Activated naive CD4-positive, alpha-beta T cell treated with anti-CD3 and anti-CD28 coated beads for 36 hours (primary cell): ENCODE data around the gene NAE1. TPM values are rescaled to one million over a fixed set of nuclear protein-coding genes. Genes with fewer than 3 reads are reported as not detected.

Experiments used
- CTCF ChIA-PET: fragments of 350-600 bp; sonication (Branson Sonifier 250); formaldehyde crosslinking; loops from one replicate; lab custom pipeline; 2021; ENCODE audit warnings: antibody characterized with exemption; lab: Charles Lee
- DNase-seq: peaks from one replicate; pipeline ENCODE4 v3.0.0-alpha.2; 2020
- H3K27ac Mint-ChIP-seq: one replicate; pipeline ENCODE4 v1.8.0; 2021; ENCODE audit warnings: mild to moderate bottlenecking, mixed read lengths
- H3K27me3 Mint-ChIP-seq: one replicate; pipeline ENCODE4 v1.8.0; 2021; ENCODE audit warnings: low read depth, mixed read lengths
- H3K36me3 Mint-ChIP-seq: one replicate; pipeline ENCODE4 v1.8.0; 2021; ENCODE audit warnings: low read depth, mixed read lengths
- H3K4me1 Mint-ChIP-seq: one replicate; pipeline ENCODE4 v1.8.0; 2021; ENCODE audit warnings: low read depth, mixed read lengths
- H3K4me3 Mint-ChIP-seq: one replicate; pipeline ENCODE4 v1.8.0; 2021; ENCODE audit warnings: mild to moderate bottlenecking, moderate library complexity, mixed read lengths
- H3K9me3 Mint-ChIP-seq: one replicate; pipeline ENCODE4 v1.8.0; 2021; ENCODE audit warnings: mixed read lengths
- intact Hi-C: fragments of 100-400 bp; cut with micrococcal nuclease; formaldehyde crosslinking; loops from one replicate; pipeline ENCODE4 v1.15.1; 2023
- total RNA-seq, 2 experiments: library from RNA; stranded (reverse); gene quantifications; one replicate each; pipeline ENCODE4 v1.2.3, GENCODE V29; 2021

The NAE1 gene
- total RNA-seq, 2 experiments from 2014 or later, result 108 to 115 TPM

DNA sequence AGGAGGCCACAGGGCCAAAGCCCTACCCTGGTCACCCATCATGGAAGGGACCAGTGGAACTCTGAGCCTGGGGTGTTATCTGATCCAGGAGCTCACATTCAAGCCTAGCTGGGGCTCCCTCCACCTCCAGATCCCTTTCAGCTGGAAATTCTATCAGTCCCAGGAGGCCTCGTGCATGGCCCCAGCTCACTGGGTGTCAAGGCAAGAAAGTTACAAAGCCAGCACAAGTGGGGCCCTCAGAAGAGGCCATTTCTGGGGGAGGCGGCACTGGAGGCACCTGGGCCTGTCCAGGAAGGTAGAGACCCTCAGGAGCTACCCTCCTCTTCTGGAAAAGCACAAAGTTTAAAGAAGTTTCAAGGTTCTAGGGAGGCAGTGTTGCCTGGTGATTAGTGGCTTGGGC lies 18.2 kb upstream of the NAE1 start:
- Mint-ChIP-seq H3K9me3 (no peaks in the 10 kb centered on the region), H3K36me3 (no peaks in the 10 kb centered on the region), H3K27me3 (peaks cover 18% of the 10 kb centered on the region), H3K27ac (no peak overlapping the region), H3K4me1 (peaks cover 3% of the 10 kb centered on the region), H3K4me3 (no peak overlapping the region)
- CTCF ChIA-PET, result interaction anchor here (1.2 to 8.8 kb wide), 4 partner anchors 11 to 24 kb away, joined by 3 to 50 read pairs (median 14); partner anchors contain the start of gene NAE1
- no peak for DNase-seq
- intact Hi-C loops, result no loop called here

DNA sequence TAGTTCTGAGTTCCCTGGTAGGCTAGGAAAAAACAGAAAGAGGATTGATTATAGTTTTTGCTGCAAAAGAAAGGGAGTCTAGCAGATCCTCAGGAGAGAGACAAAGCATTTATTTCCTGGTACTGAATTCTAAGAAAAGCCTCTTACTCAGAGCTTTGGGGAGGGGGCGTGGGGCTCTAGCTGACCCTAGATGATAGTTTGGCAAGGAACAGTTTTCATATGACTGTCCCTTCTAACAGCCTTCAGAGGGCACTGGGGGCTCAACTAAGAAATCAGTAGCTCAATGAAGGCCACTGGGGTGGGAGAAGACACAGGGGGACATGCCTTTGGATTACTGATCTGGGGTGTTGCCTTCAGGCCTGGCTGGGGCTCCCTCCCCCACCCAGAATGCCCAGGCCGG lies 17.4 kb upstream of the NAE1 start:
- peaks cover 5% of the 10 kb centered on the region for H3K4me1 Mint-ChIP-seq
- H3K9me3 Mint-ChIP-seq, result no peaks in the 10 kb centered on the region
- DNase-seq, result no peak
- H3K27ac Mint-ChIP-seq, result no peak overlapping the region
- CTCF ChIA-PET, result interaction anchor here (5.6 to 8.8 kb wide), 2 partner anchors 17 to 20 kb away, joined by 25 to 50 read pairs; partner anchors contain the start of gene NAE1
- intact Hi-C loops, result no loop called here
- H3K36me3 Mint-ChIP-seq, result no peaks in the 10 kb centered on the region
- H3K4me3 Mint-ChIP-seq, result no peak overlapping the region
- peaks cover 25% of the 10 kb centered on the region for H3K27me3 Mint-ChIP-seq

DNA sequence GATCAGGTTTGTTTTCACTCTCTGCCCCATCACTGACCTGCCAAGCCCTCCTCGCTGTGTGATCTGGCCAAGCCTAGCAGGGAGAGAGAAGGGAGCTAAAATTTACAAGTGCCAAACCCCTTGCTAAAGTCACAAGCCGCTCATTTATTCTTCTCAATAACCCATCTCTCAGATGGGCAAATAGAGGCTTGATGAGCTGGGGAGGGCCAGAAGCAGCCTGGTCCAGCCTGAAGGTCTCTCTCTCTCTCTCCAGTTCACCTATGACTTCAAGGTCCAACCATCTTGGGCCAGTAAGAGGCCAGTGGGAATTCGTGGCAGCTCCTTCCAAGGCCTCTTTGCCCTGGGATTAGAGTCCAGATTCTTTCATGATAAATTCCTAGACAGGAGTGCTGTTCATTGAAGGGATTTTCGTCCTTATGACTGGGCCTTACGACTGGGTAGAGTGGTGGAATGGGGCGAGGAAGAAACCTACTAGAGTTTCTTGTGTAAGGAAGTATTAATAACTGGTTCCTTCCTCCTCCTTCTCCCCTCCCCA lies 16.8 kb upstream of the NAE1 start:
- peaks cover 5% of the 10 kb centered on the region for H3K4me1 Mint-ChIP-seq
- intact Hi-C loops, result no loop called here
- no peaks in the 10 kb centered on the region for H3K36me3 Mint-ChIP-seq
- peaks cover 31% of the 10 kb centered on the region for H3K27me3 Mint-ChIP-seq
- DNase-seq, result no peak
- H3K4me3 Mint-ChIP-seq, result no peak overlapping the region
- no peaks in the 10 kb centered on the region for H3K9me3 Mint-ChIP-seq
- H3K27ac Mint-ChIP-seq, result no peak overlapping the region
- CTCF ChIA-PET, result interaction anchor here (5.6 to 8.8 kb wide), 2 partner anchors 17 to 21 kb away, joined by 25 to 50 read pairs; partner anchors contain the start of gene NAE1

DNA sequence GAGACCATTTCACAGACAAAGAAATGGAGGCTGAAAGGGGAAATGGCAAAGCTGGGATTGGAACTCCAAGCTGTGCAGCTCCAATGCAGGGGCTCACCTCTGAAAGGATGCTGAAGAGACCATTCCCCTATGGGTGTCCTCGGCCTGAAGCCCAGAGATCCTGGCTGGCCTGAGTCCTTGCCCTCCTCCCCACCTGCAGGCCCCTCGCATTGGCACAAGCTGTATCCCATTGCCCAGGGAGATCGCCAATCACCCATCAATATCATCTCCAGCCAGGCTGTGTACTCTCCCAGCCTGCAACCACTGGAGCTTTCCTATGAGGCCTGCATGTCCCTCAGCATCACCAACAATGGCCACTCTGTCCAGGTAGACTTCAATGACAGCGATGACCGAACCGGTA lies 16.1 kb upstream of the NAE1 start:
- Mint-ChIP-seq H3K9me3 (no peaks in the 10 kb centered on the region), H3K27ac (no peak overlapping the region)
- intact Hi-C loops, result no loop called here

GRCh38 chr16:66846266-66846665 lies 15.5 kb upstream of the NAE1 start:
- no peak overlapping the region for H3K4me3 Mint-ChIP-seq
- no peak overlapping the region for H3K27ac Mint-ChIP-seq

More for the DNA sequence above, 16.1 kb upstream of the NAE1 start:
- no peak overlapping the region for H3K4me3 Mint-ChIP-seq
- DNase-seq, result no peak
- peaks cover 5% of the 10 kb centered on the region for H3K4me1 Mint-ChIP-seq
- no peaks in the 10 kb centered on the region for H3K36me3 Mint-ChIP-seq
- CTCF ChIA-PET, result interaction anchor here (0.6 to 8.8 kb wide), 3 partner anchors 16 to 394 kb away, joined by 3 to 50 read pairs (median 25); partner anchors contain the start of gene NAE1
- H3K27me3 Mint-ChIP-seq, result peaks cover 32% of the 10 kb centered on the region

DNA sequence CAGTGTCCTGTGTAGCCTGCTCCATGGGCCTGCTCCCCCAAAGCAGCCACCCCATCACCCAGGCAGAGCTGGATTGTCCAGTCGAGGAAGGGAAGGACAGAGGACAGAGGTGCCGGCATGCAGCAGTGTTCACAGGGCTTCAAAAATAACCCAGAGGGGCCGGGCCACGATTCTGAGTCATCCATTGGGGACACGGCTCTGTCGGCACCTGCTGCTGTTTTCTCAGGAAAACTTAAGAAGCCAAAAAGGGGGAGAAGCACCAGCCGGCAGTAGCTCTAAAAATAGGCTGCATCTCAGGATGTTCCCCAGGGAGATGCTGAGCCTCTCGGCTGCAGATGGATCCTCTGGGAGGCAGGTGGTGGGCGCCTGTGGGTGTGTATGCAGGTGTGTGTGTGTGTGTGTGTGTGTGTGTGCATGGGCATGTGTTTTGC lies 15.0 kb upstream of the NAE1 start:
- Mint-ChIP-seq H3K9me3 (no peaks in the 10 kb centered on the region), H3K36me3 (no peaks in the 10 kb centered on the region), H3K27ac (no peak overlapping the region), H3K4me1 (peaks cover 5% of the 10 kb centered on the region), H3K27me3 (peaks cover 32% of the 10 kb centered on the region), H3K4me3 (no peak overlapping the region)
- no peak for DNase-seq
- CTCF ChIA-PET, result interaction anchor here (5.6 to 8.8 kb wide), 2 partner anchors 15 to 22 kb away, joined by 25 to 50 read pairs; partner anchors contain the start of gene NAE1
- intact Hi-C loops, result no loop called here

More at GRCh38 chr16:66846266-66846665, 15.5 kb upstream of the NAE1 start:
- DNase-seq, result no peak
- intact Hi-C loops, result no loop called here
- peaks cover 32% of the 10 kb centered on the region for H3K27me3 Mint-ChIP-seq
- CTCF ChIA-PET, result interaction anchor here (5.6 to 8.8 kb wide), 2 partner anchors 15 to 22 kb away, joined by 25 to 50 read pairs; partner anchors contain the start of gene NAE1
- H3K9me3 Mint-ChIP-seq, result no peaks in the 10 kb centered on the region
- H3K36me3 Mint-ChIP-seq, result no peaks in the 10 kb centered on the region
- H3K4me1 Mint-ChIP-seq, result peaks cover 5% of the 10 kb centered on the region

DNA sequence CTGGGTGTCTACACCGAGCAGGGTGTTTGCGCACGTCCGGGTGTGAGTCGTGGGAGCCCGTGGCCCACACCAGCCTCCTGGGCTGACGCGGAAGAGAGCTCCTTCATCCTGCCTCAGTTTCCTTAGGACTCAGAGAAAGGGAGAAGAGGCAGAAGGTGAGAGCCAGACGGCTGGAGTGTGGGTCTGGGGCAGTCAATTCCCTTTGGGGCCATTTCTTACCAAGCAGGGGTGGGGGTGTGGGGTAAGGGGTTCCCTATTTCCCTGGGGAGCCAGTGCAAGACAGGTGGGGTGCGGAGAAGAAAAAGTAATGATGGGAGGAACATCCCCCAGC lies 14.3 kb upstream of the NAE1 start:
- DNase-seq, result no peak
- no peaks in the 10 kb centered on the region for H3K36me3 Mint-ChIP-seq
- intact Hi-C loops, result no loop called here
- peak overlapping the region; percentile 10 for H3K4me3 Mint-ChIP-seq
- H3K4me1 Mint-ChIP-seq, result peaks cover 5% of the 10 kb centered on the region
- no peaks in the 10 kb centered on the region for H3K9me3 Mint-ChIP-seq
- H3K27ac Mint-ChIP-seq, result no peak overlapping the region
- peaks cover 32% of the 10 kb centered on the region for H3K27me3 Mint-ChIP-seq
- CTCF ChIA-PET, result interaction anchor here (5.6 to 8.8 kb wide), 2 partner anchors 14 to 23 kb away, joined by 25 to 50 read pairs; partner anchors contain the start of gene NAE1

- intact Hi-C loops, result no loop called here
Measured at GRCh38 chr16:66844342-66845079, 13.7 kb upstream of the NAE1 start, which contains the start of gene CA7. TSS of gene CA7 (plus strand) at chr16:66844414. CDS start at chr16:66844488, 74 bp downstream.

GRCh38 chr16:66844009-66844341 lies 13.2 kb upstream of the NAE1 start:
- CTCF ChIA-PET, result interaction anchor here (1.2 to 8.8 kb wide), 3 partner anchors 13 to 24 kb away, joined by 10 to 50 read pairs (median 25); partner anchors contain the start of gene NAE1
- H3K9me3 Mint-ChIP-seq, result no peaks in the 10 kb centered on the region
- H3K4me1 Mint-ChIP-seq, result peaks cover 5% of the 10 kb centered on the region
- intact Hi-C loops, result no loop called here
- peaks cover 32% of the 10 kb centered on the region for H3K27me3 Mint-ChIP-seq
- DNase-seq, result no peak
- no peaks in the 10 kb centered on the region for H3K36me3 Mint-ChIP-seq
- H3K27ac Mint-ChIP-seq, result no peak overlapping the region
- peak overlapping the region; percentile 39 for H3K4me3 Mint-ChIP-seq

More at GRCh38 chr16:66844342-66845079, 13.7 kb upstream of the NAE1 start, which contains the start of gene CA7:
- Mint-ChIP-seq H3K4me1 (peaks cover 5% of the 10 kb centered on the region), H3K4me3 (peak within 1 kb of the TSS; percentile 39), H3K9me3 (no peaks in the 10 kb centered on the region), H3K27ac (no peak within 1 kb of the TSS), H3K27me3 (peaks cover 32% of the 10 kb centered on the region), H3K36me3 (no peaks in the 10 kb centered on the region)
- no peak for DNase-seq
- CTCF ChIA-PET, result interaction anchor here (5.6 to 8.8 kb wide), 2 partner anchors 14 to 24 kb away, joined by 25 to 50 read pairs; partner anchors contain the start of gene NAE1

DNA sequence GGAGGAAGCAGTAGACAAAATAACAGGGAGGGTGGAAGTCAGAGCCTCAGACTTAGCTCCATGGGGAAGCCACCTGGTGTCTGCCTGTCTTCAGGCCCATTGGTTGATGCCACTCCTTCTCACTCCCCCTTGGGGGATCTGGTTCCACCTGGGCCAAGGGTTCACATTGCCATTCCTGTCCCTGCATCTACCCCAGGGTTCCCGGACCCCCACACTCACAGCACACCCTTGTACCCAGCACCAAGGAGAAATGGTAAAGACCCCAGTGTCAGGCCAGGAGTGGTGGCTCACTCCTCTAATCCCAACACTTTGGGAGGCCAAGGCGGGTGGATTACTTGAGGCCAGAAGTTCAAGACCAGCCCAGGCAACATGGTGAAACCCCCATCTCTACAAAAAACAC lies 12.4 kb upstream of the NAE1 start:
- peaks cover 5% of the 10 kb centered on the region for H3K4me1 Mint-ChIP-seq
- no peaks in the 10 kb centered on the region for H3K9me3 Mint-ChIP-seq
- H3K27ac Mint-ChIP-seq, result no peak overlapping the region
- no peak for DNase-seq
- no peak overlapping the region for H3K4me3 Mint-ChIP-seq
- no peaks in the 10 kb centered on the region for H3K36me3 Mint-ChIP-seq
- intact Hi-C loops, result no loop called here
- CTCF ChIA-PET, result interaction anchor here (1.2 to 8.8 kb wide), 2 partner anchors 12 to 25 kb away, joined by 10 to 50 read pairs; partner anchors contain the start of gene NAE1
- H3K27me3 Mint-ChIP-seq, result peaks cover 32% of the 10 kb centered on the region

DNA sequence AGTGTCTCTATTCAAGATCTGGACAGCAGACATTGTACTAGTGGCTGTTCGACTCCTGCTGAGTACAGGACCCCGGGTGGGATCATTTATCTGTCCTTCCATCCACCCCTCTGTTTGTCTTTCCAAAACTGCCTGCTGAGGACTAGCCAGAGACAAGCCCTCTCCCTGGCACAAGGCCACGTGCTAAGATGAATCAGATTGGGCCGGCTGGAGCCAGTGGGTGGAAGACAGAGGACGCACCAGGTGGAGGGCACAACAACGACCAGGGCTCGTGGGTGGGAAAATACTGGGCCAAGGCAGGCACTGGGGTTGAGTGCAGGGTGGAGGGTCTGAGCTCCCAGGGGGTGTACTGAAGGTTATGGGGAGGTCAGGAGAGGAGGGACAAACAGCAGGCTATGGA lies 12.0 kb upstream of the NAE1 start:
- Mint-ChIP-seq H3K4me1 (peaks cover 5% of the 10 kb centered on the region), H3K4me3 (no peak overlapping the region), H3K27me3 (peaks cover 32% of the 10 kb centered on the region), H3K27ac (no peak overlapping the region), H3K9me3 (no peaks in the 10 kb centered on the region), H3K36me3 (no peaks in the 10 kb centered on the region)
- no peak for DNase-seq
- CTCF ChIA-PET, result interaction anchor here (1.1 to 8.8 kb wide), 3 partner anchors 12 to 101 kb away, joined by 3 to 50 read pairs (median 10); partner anchors contain the start of gene NAE1
- intact Hi-C loops, result no loop called here

DNA sequence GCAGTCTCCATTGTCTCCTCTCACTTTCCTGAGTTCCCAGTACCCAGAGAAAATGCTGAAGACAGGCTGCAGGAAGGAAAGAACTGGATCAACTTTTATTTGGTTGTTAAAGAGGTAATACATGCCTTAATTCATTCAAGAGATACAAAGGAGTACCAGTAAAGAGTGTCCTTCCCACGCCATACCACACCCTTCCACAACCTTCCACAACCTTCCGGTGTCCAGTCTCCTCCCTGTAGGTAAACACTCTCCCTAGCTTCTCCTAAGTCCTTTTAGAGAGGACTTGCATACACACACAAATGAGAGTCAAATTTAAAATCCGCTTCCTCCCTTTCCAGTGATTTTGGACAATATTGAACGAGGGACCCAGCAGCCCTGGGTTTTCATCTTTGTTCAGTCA lies 10.6 kb upstream of the NAE1 start:
- Mint-ChIP-seq H3K27ac (no peak overlapping the region), H3K4me3 (no peak overlapping the region), H3K27me3 (peaks cover 28% of the 10 kb centered on the region), H3K9me3 (no peaks in the 10 kb centered on the region), H3K36me3 (no peaks in the 10 kb centered on the region), H3K4me1 (peaks cover 5% of the 10 kb centered on the region)
- intact Hi-C loops, result no loop called here
- CTCF ChIA-PET, result interaction anchor here (0.8 to 8.8 kb wide), 3 partner anchors 11 to 31 kb away, joined by 3 to 50 read pairs (median 5); partner anchors contain the start of gene NAE1
- no peak for DNase-seq
